GM21360 (cell line): ENCODE data around the gene TMEM108.
A peak's percentile ranks its signal among the peaks of the same experiment; 100 is the strongest.

ENCODE experiments used
- ATAC-seq: cut with Tn5 transposase; IDR thresholded peaks from one replicate; pipeline ENCODE4 v1.9.1; 2021; ENCODE audit warnings: mild to moderate bottlenecking, moderate library complexity; ENCODE audit not compliant: unreplicated experiment

The TMEM108 gene

DNA sequence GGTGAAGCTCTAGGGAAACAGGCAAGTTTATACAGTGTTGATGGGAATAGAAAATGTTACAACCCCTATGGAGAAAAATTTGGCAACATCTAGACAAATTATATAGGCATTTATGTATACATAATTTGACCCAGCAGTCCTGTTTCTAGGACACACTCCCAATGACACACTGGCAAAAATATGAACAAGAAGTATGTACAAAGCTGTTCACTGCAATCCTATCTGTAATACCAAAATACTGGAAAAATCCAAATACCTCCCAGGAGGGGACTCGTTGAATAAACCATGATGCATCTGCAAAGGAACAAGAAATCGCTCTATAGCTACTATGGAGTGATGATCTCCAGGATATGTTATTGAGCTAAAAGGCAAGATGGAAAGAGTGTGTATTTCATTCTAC lies 370.2 kb downstream of the TMEM108 start:
- no peak for ATAC-seq

DNA sequence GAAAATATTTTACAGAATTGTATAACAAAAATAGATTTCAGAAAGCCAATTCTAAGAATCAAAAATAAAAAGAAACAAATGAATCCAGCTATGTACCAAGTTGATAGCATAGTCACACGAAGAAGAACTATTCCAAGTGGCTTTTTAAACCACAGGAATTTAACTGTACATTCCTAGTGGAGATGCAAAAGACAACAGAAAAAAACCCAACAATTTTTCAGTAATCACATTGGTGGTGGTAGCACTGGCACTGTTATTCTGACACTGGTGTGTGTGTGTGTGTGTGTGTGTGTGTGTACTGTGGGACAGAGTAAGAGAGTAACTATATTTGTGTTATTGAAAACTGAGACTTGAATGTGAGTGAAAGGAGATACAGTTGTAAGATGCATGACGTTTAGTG lies 370.8 kb downstream of the TMEM108 start:
- ATAC-seq = no peak

DNA sequence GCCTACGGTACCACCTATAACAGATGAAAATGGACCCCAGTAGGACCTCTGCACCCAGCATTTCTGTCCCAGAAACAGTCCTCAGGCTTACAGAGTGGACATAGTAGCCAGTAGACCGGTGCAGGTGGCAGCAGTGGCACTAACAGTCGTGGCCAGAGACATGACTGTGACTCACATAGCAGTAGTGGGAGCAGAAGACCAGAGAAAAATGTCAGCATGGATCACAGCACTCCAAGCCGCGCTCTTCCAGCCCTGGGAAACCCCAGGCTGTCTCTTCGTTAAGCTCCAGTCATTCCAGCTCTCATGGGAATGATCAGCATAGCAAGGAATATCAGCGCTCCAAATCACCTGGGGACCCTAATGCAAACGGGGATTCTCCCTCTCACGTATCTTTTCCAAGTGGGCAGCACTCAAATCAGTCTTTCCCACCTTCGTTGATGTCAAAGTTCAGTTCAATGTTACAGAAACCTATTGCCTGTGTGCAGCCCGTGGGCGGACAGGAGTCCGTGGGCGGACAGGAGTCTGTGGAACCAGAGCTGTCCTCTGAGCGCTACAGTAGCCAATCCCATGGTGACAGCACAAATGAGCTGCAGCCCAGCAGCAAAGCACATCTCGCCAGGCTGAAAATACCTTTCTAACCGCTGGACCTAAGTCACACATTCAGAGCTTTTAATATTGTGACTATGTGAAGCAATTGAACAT lies 372.2 kb downstream of the TMEM108 start:
- ATAC-seq = no peak

DNA sequence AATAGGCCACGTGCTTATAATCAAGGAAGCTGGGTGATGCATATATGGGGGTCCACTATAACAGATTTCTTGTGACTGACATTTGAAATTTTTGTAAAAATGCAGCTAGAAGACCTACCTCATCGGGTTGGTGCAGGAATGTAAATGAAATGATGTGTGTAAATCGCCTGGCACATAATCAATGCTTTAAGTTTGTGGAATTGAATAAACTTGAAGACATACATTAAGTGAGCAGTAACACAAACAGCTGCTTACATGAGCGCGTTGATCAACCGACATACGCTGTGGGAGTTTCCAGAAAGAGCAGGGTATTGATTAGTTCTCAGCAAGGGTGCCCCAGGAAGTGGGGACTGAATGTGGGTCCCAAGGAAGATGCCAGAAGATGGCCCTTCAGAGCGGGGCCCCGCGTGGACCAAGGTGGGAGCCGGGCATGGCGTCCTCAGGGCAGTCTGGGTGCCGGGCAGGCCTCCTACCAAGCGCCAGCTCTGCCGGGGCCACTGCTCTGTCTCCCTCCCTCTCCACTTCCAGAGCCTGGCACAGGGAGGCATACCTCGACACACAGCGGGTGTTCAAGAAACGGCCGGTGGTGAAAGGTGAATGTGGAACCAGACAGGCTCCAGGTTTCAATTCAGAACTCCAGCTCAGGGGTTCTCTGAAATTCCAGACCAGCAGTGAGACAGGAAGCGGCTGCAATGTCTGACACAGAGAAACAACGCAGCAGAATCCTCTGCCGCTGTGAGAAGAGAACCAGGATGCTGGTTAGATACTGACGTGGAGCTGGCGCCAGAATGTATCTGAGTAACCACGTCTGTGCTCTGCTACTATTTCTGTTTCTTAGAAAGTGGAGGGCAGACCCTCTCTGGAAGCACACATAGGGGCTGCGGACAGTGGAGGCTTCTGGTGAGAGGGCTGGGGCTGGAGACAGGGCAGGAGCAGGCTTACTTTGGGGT lies 374.3 kb downstream of the TMEM108 start:
- no peak for ATAC-seq

DNA sequence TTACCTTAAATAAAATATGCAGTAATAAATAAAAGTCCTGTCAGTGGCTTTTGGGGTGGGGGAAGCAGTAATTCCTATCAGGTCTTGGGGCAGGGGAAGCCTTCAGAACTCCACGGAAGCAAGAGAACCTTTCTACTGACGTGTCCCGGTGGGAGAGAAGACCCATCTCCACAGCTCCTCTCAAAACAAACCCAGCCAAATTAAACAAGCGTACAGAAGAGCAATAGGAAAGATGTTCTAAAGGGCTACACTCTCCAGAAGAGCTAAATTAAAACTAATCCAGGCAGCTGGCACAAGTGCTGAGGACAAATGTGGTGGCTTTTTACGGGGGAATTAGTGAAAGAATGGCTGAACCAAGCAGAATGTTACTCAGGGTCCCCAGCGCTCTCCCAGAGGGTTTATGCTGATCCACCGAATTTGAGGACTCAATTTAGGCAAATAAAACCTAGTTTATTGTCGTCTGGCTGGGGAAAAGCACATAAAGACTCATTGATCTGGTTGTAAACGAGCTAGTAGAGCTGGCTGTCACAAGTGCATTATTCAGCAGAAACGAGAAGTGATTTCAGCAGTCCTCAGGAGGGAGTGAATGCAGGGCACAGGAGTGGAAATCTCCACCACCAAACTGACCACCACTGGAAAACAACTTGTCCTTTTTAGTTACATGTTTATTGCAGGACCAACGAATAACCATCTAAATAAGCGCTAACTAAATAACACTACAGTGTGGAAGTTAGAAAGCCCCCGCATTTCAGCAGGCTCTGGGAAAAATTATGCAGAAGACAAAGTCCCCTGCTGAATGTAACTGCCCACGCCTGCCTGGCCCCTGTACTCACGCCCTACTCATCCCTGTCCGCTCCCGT lies 375.2 kb downstream of the TMEM108 start:
- no peak for ATAC-seq

DNA sequence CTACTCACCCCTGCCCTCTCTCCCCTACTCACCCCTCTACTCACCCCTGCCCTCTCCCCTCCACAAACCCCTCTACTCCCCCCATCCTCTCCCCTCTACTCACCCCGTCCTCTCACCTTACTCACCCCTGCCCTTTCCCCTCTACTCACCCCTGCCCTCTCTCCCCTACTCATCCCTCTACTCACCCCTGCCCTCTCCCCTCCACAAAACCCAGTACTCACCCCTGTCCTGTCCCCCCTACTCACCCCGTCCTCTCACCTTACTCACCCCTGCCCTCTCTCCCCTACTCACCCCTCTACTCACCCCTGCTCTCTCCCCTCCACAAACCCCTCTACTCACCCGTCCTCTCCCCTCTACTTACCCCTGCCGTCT lies 375.8 kb downstream of the TMEM108 start:
- no peak for ATAC-seq

DNA sequence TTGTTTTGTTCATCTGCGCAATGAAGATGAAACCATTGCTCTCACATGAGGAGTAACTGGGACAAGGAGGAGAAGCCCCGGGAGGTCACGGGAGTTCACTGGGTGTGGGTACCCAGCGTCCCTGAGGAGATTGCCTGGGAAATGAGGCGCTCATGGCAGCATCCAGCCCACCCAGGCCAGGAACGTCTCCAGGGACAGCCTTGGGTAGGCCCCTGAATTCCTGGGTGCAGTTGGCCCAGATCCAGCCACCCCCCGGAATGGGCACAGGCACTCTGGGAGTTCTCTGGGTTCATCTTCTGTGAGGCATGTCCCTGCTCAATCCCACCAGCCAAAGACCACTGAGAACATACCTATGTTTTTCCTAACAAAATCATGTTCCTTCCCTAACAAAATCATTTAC lies 380.2 kb downstream of the TMEM108 start:
- no peak for ATAC-seq

DNA sequence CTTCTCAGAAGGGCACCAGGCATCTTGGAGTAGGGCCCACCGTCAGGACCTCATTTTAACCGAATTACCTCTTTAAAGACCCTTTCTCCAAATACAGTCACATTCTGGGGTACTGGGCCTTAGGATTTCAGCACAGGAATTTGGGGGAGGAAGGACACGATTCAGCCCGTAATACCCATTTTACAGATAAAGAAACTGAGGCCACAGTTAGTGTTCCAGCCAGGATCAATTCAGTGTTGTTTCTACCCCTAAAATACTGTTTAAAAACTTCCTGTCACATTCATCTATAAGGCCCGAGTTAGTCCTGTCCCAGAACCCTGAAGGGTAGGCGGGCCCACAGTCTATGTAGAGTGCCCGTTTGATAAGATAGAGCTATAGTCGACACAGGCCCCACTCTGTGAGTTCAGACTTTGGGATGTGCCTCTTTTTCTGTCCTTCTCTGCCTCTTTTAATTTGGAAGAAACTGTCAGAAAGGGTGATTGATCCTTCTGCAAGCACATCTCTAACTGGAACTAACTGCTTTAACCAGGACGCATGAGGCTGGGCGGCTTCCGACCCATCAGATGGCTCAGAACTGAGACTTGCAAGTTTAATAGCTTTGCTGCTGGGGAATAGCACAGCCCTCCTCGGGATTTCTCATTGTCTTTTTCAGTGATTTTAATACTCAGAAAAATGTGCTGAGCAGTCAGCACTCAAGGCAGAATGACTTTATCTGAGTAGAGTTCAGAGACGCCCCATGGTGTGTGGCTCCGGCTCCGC lies 381.1 kb downstream of the TMEM108 start:
- no peak for ATAC-seq

DNA sequence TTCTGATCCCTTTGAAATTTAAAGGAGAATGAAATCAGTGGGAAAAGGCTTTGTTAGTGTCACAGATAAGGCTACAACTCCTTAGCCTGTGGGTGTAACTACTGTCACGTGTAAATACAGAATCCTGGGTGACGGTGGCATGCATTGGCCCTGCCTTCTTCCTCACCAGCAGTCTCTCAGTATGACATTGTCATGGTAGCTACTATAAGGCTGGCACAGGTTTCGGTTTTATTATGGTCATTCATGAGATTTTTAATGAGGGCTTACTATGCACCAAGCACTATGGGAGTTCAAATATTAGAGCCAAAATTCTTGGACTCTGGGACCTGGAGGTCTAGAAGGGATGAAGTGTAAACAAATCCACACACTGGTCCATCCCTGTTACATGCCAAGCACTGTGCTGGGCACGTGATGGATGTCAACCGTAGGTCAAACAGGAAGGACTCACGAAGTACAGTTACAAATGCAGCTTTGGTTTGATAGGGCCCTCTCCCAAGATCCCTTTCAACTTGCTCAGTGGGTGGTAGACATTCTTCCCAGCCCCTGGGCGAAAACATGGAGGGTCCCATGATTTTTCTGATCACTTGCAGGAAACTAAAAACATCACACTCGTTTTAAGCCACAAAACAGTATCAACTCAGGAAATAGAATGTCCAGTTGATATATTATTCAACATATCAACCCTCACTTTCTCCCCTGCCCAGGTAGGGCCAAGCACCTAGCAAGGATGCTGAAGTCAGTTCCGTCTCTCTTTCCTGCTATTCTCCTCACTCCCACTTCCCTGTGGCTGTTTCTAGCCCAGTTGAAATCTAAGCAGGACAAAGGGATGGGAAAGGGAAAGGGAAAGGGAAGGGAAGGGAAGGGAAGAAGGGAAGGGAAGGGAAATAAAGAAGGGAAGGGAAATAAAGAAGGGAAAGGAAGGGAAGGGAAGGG lies 387.0 kb downstream of the TMEM108 start:
- ATAC-seq = no peak

DNA sequence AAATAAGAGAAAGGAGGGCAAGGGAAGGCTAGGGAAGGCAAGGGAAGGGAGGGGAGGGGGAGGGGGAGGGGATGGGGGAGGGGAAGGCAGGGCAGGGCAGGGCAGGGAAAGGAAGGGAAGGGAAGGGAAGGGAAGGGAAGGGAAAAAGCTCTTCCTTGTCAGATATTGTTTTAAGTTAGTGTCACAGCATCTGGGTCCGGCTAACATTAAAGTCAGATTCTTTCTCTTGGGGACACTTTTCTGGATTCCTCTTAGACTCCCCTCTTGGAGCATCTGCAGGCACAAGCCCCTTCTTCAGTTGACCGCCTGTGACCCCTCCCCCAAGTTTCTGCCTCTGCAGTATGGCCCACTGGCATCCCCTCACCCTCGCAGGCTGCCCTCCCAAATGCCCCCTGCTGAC lies 387.7 kb downstream of the TMEM108 start:
- no peak for ATAC-seq

DNA sequence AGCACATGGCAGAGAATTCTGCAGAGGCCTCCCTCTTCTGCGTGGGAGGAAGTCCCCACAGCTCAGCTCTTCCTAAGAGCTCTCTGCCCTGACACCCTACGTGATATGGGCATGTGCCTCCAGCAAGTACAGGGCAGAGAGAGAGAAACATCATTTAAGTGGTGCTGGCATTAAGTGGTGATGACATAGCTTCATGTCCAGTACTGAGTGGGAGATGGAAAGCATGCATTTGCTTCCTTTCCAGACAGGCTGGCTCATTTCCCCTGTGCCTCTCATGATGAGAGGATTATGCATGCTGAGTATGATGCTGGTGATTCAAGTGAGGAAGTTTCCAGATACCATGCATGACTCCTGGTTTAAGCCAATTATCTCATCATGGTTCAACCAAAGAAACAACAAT lies 388.5 kb downstream of the TMEM108 start:
- ATAC-seq = no peak

DNA sequence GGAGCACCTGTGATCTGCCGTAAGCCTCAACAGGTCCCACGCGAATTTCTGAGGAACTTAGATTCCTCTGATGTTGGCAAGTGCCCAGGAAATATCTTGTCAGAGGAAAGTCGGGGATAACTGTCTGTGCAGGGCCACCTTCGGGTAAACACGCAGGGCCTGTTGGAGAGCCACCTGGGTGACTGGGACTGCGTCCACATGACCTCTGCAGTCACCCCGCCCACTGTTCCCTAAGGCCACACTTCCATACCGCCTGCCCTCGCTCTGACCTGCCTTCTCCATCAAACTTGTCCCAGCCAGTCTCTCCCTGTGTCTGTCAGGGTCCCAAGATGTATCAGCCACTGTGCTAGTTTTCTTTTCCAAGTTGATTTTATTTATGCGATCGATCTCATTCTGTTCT lies 390.4 kb downstream of the TMEM108 start:
- ATAC-seq = no peak

DNA sequence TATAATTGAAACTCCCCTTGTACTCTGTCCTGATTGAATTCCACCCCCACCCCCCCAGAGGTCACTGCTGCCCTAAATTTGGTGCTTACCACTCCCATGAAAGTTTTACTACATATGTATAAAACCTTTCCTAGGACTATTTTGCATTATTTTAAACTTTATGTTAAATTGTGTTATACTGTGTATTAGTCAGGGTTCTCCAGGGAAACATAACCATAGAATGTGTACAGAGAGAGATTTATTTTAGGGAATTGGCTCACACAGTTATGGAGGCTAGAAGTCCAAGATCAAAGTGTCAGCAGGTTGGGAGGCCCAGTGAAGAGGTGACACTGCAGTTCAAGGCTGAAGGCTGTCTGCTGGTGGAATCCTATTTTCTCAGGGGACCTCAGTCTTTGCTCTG lies 390.9 kb downstream of the TMEM108 start:
- no peak for ATAC-seq

DNA sequence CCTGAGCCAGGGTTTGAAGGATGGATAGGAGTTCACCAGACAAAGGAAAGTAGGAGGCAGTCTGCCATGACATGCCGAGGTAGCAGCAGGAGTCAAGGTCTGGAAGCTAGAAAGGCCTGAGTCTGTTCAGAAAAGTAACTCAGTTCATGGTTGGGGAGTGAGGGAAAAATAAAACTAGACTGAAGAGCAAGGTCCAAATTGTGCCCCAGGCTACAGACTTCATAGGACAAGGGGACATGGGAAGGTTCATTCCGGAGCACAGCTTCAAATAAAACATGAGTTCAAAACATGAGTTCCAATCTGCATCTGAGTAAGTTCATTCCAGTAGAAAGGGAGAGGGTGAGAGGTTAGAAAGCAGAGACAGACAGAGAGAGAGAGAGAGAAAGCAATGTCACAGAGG lies 401.4 kb downstream of the TMEM108 start:
- ATAC-seq = no peak

DNA sequence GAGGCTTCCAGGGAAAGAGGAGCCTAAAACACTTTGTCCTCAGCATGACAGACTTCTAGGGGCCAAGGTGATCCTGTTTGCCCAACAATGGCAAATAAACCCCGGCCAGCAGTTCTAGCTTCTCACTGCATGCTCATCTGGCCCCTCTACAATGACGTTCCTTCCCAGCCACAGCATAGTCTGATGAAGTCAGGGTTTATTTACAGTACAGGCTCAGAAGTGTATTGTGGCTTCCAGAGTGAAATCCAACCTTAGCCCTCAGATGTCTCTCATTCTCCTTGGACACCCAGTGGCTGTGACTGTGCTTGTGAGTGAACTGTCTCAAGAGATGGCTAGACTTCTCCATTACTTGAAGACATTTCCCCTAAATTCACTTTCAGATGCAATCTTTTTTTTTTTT lies 402.5 kb downstream of the TMEM108 start:
- no peak for ATAC-seq

DNA sequence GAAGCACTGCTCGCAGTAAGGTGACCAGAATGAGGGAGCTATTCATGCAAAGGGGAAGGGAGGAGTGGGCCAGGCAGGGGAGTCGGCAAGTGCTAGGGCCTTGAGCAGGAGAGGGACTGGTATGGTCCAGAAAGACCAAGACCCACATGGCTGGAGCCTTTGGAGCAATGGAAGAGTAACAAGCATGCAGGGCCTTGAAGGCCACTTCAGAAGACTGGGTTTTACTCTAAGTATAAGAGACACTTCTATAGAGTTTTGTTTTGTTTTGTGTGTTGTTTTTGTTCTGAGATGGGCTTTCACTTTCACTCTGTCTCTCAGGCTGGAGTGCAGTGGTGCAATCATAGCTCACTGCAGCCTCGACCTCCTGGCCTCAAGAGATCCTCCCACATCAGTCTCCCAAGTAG lies 403.7 kb downstream of the TMEM108 start:
- peak; percentile 62 for ATAC-seq

DNA sequence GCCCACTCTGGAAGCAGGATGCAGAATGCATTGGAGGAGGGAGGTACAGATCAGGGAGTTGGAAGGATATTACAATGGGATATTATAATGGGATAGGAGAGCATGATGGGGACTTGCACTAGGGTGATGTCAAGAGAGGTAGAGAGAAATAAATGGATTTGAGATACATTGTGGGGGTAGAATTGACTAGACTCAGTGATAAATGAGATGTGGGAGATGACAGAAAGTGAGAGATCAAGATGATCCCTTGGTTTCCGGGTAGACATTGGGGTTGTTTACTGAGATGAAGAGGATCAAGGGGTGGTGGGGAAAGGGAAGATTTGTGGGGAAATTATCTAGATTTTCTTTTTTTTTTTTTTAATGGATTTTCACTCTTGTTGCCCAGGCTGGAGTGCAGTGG lies 404.3 kb downstream of the TMEM108 start:
- no peak for ATAC-seq

DNA sequence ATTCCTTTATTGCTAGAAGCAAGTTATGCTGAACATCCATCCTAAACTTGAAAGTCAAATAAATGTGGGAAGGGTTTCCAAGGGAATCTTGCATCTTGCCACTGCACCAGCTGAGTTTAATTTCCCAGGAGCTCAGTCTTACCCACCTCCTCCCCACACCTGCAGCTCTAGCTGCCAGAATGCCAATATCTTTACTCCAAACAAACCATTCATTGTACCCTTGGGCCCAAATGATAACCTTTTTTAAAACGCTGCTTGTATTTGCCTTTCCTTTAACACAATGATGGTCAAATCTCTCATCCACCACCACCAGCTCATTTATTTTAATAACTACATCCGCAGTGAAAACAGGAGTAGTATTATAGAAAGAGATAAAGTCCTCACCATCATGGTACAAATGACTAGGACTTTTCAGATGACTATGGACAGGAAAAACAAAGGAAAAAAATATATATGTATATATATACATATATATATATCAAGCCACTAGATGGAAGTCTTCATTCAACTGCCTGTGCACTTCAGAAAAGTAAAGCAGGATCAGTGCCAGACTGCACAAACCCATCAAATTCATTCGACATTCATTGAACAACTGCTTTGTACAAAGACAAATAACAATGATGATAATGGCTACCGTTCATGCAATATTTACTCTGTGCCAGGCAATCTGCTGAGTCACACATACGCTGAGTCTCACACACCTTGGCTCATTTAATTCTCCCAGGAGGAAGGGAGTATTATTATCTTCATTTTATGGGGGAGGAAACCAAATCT lies 405.6 kb downstream of the TMEM108 start:
- no peak for ATAC-seq

DNA sequence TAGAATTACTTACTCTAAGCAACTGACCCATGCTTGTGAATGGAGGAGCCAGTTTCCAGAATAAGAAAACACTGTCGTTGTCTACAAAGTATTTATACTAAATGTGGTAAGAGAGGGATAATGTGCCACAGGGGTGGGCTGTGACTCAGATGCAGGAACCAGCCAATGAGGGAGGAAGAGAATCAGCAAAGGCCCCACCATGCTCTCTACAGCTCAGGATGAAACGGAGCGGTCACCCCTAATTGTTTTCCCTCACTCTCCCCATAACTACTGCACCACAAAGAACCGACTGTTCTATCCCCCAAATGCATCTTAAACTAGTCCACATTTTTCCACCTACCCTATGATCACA lies 406.2 kb downstream of the TMEM108 start:
- no peak for ATAC-seq
